HuH-7 (cell line): ENCODE results near the gene ATP1A4.

ENCODE experiments used
- DNase-seq: peaks from one replicate; pipeline ENCODE4 v3.0.0; 2011; ENCODE audit warnings: low spot score

Gene ATP1A4

DNA sequence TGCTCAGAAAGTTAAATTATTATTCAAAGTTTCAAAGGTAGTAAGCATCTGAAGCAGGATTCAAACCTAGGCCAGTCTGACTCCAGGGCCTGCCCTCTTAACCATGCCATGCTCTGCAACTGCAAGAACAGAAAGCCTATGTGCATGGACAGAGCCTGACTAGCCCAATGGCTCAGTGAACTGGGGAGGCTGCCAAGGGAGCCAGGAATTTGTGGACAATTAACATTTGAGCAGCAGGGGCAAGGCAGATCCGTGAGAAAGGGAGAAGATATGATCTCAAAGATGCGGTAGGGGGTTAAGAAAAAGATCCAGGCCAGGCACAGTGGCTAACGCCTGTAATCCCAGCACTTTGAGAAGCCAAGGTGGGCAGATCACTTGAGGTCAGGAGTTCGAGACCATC, 6.5 kb upstream of the ATP1A4 start:
- no peak for DNase-seq

DNA sequence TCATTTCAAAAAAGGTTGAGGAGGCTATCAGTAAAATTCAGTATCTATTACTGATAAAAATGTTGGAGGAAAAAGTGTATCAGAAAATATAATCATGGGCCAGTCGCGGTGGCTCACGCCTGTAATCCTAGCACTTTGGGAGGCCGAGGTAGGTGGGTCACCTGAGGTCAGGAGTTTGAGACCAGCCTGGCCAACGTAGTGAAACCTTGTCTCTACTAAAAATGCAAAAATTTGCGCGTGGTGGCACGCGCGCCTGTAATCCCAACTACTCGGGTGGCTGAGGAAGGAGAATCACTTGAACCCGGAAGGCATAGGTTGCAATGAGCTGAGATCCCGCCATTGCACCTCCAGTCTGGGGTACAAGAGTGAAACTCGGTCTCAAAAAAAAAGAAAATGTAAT, 5.3 kb upstream of the ATP1A4 start:
- DNase-seq, result no peak

DNA sequence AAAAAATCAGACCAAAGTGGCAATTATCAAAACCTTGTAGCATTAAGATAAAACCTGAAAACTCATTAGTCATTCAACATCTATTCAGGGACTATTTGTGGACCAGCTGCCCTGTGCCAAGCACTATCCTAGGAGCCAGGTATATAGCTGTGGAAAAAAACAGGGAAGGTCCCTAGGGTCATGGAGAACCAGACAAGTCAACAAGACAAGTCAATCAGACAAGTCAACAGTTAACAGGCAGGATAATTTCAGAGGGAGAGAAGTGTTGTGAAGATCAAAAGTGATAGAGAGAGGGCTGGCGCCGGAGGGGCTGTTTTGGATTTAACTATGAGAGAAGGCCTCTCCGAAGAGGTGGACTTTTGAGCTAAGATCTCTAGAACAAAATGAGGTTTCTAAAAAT, 3.3 kb upstream of the ATP1A4 start:
- DNase-seq, result peak; percentile 43

DNA sequence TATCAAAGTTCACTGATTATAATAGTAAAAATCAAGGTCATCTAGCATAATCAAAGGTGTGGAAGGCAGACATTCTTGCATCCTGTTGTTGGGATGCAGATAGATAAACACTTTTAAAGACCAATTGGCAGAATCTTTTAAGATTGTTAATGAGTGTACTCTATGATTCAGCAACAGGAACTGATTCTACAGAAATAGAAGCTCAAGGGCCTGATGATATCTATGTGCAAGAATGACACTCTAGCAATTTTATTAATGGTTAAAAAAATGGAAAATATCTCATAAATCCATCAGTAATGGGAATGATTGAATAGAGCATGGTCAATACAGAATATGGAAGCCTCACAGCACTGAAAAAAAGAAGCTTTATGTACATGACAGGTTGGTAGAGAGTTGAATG, 2.2 kb upstream of the ATP1A4 start:
- no peak for DNase-seq

DNA sequence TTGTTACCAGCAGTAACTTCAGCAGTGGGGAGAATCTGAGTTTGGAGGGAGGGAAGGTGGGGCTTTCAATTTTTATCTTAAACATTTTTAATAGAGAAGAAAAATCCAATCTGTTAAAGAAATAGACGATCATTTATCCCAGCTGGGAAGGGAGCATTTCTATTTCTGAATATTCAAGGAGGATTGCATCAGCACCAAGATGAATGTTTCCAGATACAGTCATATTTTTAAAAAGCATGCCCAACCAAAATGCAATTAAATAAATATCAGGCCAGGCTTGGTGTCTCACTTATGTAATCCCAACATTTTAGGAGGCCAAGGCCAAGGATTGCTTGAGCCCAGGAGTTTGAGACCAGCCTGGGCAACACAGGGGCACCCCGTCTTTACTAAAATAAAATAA, 1.7 kb upstream of the ATP1A4 start:
- no peak for DNase-seq

DNA sequence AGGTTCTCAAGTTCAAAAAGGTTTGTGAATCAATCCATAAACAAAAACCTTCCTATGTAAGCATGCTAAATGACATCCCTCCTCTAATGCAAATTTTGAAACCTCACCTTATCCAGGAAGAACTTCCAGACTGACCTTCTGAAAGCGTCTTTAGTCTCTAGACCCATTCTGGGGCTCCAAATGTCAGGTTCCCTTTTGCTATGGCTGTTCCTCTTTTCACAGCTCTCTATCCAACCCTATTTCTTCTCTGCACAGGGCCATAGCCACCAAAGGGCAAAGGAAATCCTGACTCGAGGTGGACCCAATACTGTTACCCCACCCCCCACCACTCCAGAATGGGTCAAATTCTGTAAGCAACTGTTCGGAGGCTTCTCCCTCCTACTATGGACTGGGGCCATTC, 3.4 kb downstream of the ATP1A4 start:
- no peak for DNase-seq

DNA sequence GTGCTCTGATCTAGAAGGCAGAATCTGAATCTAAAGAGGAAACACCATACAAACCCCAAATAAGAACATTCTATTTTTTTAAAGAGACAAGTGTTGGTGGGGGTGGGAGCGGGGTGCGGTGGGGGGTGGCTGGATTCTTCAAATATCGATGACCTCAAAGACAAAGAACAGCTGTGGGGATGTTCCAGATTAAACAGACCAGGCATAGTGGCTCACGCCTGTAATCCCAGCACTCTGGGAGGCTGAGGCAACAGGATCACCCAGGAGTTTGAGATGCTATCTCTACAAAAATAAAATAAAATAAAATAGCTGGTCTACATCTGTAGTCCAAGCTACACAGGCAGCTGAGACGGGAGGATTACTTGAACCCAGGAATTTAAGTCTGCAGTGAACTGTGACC, 5.0 kb downstream of the ATP1A4 start:
- no peak for DNase-seq

DNA sequence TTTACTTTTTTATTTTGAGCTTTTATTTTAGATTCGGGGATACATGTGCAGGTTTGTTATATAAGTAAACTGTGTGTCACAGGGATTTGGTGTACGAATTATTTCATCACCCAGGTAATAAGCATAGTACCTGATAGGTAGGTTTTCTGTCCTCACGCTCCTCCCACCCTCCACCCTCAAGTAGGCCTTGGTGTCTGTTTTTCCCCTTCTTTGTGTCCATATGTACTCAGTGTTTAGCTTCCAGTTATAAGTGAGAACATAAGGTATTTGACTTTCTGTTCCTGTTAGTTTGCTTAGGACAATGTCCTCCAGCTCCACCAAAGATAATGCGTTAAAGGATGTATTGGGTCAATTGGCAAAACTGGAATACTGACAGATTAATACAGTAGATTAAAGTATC, 5.8 kb downstream of the ATP1A4 start:
- DNase-seq, result no peak

DNA sequence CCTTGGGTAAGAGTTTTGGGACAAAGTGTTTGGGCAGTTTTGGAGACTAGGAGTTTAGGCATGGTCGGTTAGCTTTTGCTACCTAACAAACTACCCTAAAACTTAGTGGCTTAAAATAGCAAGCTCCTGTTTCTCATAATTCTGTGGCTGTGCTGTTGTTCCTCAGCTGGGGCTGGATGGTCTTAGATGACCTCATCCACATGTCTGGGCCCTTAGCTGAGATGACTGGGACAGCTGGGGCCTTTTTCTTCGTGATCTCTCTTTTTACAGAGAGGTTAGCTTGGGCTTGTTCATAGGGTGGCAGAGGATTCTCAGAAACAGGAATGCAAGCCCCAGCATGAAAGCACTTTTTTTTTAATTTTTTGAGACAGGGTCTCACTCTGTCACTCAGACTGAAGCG, 6.6 kb downstream of the ATP1A4 start:
- DNase-seq, result no peak

DNA sequence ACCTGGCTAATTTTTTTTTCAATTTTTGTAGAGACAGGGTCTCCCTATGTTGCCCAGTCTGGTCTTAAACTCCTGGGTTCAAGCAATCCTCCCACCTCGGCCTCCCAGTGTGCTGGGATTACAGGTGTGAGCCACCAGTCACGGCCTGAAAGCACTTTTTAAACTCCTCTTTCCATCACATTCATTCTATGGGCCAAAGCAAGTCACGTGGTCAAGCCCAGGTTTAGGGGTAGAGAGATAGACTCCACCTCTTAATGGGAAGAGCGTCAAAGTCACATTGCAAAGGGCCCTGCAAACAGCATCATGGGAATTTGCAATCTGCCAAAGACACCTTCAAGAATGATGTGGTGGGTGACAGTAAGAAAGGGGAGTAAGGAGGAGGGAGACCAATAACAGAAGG, 7.1 kb downstream of the ATP1A4 start:
- no peak for DNase-seq

DNA sequence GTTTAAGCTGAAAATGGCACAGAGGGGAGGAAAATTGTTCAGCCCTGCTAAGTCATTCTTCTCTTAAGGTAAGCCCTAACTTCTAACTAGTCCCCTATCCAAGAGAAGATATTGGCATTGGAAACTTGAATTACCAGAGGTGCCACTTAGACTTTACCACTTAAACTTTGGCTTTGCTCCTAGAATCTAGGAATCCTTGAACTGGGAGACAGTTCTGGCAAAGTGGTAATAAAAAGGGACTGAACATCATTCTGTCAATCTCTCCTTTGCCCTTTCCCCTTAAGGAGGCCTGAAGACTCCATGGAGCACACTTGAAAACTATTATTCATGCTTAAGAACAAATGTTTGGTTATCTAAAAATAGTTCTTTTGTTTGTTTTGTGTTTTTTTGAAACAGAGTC, 8.4 kb downstream of the ATP1A4 start:
- DNase-seq, result no peak

DNA sequence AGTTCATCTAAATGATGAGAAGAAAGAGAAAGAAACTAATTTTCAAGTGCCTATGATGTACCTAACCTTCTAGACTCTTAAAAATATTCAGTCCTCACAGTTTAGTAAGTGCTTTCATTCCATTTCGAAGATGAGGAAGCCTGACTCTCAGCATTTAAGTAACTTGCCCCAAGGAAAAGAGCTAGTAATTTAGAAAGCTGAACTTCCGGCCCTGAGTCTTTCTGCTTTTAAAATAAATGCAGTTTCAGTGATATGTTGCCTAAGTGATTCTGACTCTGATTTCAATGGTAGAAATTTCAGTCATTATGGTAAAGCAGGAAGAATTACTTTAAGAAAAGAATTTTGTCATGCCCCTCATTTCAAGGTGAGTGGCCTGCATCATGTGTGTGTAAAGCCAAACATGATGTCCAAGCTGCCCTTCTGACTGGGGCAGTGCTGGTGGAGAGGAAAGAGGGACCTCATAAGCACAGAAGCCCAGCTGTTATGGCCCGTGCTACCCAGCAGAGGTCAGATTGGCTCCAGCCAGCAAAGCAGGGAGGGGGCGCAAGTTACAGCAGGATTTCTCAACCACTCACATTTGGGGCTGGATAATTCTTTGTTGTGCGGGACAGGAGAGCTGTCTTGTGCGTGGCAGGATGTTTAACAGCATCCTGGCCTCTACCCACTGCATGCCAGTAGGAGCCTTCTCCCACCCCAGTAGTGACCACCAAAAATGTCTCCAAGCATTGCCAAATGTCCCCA, 10.7 kb downstream of the ATP1A4 start:
- DNase-seq, result peak; percentile 42

DNA sequence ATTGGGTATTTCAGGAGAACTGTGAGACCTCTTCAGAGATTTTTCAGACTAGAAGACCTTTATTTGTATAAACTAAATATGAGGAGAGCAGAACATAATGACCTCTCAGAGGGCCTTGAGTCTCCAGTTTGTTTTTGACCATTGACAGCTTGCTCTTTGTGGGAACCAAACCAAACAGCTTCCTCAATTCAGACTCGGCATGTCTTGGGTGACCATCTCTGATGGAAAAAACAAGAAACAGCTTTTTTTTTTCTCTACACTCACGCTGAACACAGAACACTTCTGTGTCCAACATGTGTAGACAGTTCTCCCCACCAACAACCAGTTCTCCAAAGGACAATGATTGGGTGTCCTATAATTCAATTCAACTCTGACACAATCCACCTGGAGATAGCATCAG, 11.5 kb downstream of the ATP1A4 start:
- DNase-seq, result no peak

DNA sequence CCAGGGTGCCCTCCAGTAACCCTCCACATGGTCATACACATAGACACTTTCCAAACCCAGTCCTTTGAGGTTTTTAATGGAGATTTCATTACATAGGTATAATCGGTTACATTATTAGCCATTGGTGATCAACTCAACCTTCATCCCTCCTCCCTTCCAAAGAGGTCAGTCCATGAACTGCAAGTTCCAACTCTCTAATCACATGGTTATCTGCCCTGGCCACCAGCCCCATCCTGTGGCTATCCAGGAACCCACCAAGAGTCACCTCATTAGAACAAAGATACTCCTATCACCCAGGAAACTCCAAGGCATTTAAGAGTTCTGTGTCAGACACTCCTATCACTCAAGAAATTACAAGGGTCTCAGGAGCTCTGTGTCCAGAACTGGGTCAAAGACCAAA, 12.2 kb downstream of the ATP1A4 start:
- DNase-seq, result no peak

DNA sequence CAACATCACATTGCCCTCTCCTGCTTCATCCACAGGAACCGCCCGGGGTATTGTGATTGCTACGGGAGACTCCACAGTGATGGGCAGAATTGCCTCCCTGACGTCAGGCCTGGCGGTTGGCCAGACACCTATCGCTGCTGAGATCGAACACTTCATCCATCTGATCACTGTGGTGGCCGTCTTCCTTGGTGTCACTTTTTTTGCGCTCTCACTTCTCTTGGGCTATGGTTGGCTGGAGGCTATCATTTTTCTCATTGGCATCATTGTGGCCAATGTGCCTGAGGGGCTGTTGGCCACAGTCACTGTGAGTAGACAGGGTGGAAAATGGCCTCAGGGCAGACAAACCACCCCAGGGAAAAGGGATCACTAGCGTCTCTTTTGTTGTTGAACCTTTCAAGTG, 12.7 kb downstream of the ATP1A4 start:
- DNase-seq, result no peak

DNA sequence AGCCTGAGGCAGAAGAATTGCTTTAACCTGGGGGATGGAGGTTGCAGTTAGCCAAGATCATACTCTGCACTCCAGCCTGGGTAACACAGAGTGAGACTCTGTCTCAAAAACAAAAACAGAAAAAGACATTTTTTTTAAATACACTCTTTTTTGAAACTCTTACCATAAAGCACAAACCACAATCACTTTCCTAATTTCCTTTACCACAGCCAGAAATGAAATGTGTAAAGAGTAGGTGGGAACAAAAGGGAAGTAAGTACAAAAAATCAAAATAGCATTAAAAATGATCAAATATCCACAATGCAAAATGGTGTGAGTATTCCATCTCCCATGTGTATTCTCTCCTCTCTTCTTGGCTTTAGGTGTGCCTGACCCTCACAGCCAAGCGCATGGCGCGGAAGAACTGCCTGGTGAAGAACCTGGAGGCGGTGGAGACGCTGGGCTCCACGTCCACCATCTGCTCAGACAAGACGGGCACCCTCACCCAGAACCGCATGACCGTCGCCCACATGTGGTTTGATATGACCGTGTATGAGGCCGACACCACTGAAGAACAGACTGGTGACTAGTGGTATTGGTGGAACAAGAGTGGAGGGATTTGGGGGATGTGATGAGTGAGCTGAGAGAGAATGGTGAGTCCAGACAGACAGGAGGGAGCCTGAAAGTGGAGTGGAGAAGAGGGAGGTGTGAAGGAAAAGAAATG, 14.9 kb downstream of the ATP1A4 start:
- no peak for DNase-seq

DNA sequence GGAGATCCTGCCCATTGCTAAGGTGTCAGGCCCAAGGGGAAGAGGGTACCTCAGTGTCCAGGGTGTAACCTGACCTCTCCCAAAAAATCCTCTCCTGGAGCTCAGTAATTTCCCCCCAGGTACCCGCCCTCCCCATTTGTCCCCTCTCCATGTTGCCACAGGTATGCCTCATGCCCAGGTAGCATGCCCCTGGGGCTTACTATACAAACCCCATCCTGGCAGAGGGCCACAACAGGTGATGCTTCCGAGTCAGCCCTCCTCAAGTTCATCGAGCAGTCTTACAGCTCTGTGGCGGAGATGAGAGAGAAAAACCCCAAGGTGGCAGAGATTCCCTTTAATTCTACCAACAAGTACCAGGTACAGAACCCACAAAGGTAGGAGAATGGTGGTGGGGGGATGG, 15.7 kb downstream of the ATP1A4 start:
- DNase-seq, result no peak

DNA sequence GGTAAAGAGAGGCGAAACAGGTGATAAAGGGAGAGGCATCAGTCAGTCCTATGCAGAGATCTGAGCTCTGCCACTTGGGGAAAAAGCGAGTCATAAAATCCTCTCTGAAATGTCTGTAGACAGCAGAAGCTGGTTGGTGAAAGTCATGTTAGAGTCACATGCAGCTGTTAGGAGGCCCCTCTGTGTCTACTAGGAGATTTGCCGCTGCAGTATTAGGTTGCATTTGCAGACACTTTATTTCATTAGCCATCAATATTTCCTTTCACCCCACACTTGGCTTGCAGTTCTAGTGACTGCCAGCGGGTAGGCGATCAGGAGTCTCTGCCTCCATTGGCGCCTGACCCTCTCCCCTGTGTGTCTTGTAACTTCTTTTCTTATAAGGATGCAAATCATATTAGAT, 16.2 kb downstream of the ATP1A4 start:
- no peak for DNase-seq

DNA sequence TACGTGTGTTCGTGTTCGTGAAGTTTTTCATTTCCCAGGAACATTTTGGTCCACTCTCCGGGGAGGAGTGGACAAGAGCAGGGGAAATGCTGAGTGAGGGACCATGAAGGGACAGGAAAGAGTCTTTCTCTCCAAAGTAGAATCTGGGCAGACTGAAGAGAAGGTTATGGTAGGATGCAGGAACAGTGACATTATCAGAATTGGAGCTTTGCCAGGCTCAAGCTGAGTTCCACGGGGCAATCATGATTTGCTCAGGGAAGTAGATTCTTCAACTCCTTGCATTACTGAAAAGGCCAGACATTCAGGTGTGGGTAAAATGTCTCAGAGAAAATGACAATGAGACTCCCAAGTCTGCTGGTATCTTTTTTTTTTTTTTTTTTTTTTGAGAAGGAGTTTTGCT, 16.6 kb downstream of the ATP1A4 start:
- no peak for DNase-seq

DNA sequence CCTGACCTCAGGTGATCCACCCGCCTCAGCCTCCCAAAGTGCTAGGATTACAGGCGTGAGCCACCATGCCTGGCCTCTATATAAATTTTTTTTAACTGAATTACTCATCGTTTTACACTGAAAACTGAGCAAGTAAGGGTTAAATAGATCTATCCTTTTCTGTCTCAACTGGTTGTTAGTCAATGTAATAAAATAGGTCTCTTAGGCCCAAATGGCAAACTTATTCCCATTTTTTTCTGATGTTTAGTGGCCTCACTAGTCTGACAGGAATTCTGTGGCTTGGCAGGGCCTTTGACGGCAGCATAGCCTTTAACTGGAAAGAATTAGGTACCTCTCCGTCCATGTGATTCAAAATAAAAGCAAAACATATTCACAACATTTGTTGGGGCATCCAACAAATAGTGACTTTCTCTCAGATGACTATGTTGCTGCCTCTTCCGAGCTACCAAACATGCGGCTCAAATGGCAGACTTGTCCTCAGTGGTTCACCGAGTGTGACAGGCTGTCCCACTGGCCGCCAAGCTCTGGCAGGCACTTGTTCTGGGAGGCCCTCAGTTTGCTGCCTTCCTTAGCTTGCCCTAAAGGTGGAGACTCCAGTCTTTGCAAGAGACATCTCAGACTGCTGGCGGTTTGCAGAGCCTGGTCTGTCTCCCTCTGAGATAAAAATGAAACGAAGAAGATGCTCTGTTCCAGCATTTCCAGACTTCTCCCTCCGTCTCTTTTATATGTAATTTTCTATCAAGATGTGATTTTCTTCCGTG, 17.4 kb downstream of the ATP1A4 start:
- DNase-seq, result no peak

DNA sequence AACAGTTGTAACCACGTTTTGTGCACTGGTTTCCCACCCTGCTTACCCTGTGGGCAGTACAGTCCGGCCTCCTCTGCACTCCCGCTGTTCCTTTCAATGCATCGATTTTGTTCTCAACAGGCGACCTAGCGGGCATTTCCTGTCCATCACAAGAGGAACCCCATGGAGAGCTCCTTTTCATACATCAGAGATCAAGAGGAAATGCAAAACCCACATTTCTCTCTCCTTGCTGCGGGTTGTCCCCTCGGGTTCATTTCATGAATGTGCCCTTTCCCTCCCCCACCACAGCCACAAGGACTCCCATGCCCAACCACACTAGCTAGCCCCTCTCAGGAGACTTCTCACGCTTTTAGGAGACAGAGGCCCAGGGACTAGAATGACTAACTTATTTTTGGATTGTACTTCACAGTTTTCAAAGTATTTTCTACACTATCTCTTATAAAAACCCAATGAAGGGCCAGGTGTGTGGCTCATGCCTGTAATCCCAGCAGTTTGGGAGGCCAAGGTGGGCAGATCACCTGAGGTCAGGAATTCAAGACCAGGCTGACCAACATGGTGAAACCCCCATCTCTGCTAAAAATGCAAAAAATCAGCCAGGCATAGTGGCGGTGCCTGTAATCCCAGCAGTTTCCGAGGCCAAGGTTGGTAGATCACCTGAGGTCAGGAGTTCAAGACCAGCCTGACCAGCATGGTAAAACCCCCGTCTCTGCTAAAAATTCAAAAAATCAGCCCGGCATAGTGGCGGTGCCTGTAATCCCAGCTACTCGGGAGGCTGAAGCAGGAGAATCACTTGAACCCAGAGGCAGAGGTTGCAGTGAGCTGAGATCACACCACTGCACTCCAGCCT, 18.4 kb downstream of the ATP1A4 start:
- no peak for DNase-seq

DNA sequence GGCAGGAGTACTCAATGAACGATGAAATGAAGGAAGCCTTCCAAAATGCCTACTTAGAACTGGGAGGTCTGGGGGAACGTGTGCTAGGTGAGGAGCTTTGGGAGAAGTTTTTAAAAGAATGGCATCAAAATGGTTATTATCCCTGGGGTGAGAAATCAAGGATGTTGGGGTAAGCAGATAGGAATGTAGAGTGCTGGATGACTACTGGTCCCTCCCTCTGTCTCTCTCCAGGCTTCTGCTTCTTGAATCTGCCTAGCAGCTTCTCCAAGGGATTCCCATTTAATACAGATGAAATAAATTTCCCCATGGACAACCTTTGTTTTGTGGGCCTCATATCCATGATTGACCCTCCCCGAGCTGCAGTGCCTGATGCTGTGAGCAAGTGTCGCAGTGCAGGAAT, 20.0 kb downstream of the ATP1A4 start:
- no peak for DNase-seq
